K562 (cell line): ENCODE measurements around the gene UCHL5. TPM values are rescaled to one million over a fixed set of nuclear protein-coding genes. Genes with fewer than 3 reads are reported as not detected.

Experiments used
- CUX1 ChIP-seq: fragments of 200-800 bp; sonication (Bioruptor generic); IDR thresholded peaks from 2 replicates; pipeline ENCODE4 v1.6.1; 2016; ENCODE audit warnings: missing genetic modification characterization, missing compliant biosample characterization
- GATAD2A ChIP-seq: fragments of 450-650 bp; IDR thresholded peaks from 2 replicates; pipeline ENCODE4 v1.6.1; 2017
- HOXB6 ChIP-seq: fragments of 250-450 bp; sonication (Bioruptor Pico); IDR thresholded peaks from 2 replicates; pipeline ENCODE4 v1.5.1; 2022; ENCODE audit warnings: mild to moderate bottlenecking, borderline replicate concordance
- KDM1A ChIP-seq, 2 experiments: fragments of 450-650 bp; IDR thresholded peaks; 2 replicates each; pipeline ENCODE4 v1.6.1; 2016; ENCODE audit warnings: mild to moderate bottlenecking in 2 of 2
- MEIS2 ChIP-seq: fragments of 450-650 bp; IDR thresholded peaks from 2 replicates; pipeline ENCODE4 v1.6.1; 2014; ENCODE audit warnings: mild to moderate bottlenecking; ENCODE audit not compliant: partially characterized antibody
- REST ChIP-seq, 2 experiments: fragments of 450-650 bp; formaldehyde crosslinking in 1 of 2; IDR thresholded peaks; 2 replicates each; pipeline versions ENCODE4 v1.4.0 to v1.6.1; 2014 to 2020; ENCODE audit warnings: mild to moderate bottlenecking in 2 of 2, borderline replicate concordance in 1 of 2, low read depth in 1 of 2
- SMAD3 ChIP-seq: fragments of 450-650 bp; formaldehyde crosslinking; conservative IDR thresholded peaks from 2 replicates; pipeline ENCODE4 v1.4.0; 2020; ENCODE audit warnings: mild to moderate bottlenecking
- TBL1XR1 ChIP-seq, 2 experiments: IDR thresholded peaks; 2 replicates each; pipeline ENCODE4 v1.6.1; 2012; ENCODE audit warnings: improper control_type of control experiment in 2 of 2, low read length in 2 of 2, mild to moderate bottlenecking in 1 of 2
- ZNF586 ChIP-seq: fragments of 450-650 bp; formaldehyde crosslinking; conservative IDR thresholded peaks from 2 replicates; pipeline ENCODE4 v1.4.0; 2020; ENCODE audit warnings: mild to moderate bottlenecking, moderate library complexity
- ZNF785 ChIP-seq: fragments of 250-450 bp; sonication (Bioruptor Pico); IDR thresholded peaks from 2 replicates; pipeline ENCODE4 v1.4.0; 2020; ENCODE audit warnings: mild to moderate bottlenecking
- polyA plus RNA-seq, 8 experiments: library from polyadenylated mRNA; depleted of rRNA in 4 of 8; stranded (reverse) in 5 of 8; unstranded in 3 of 8; fragments of >200 nt; fragmentation: Nextera tagmentation in 2 of 8; fragmentation: Illumina TruSeq in 1 of 8; extraction: Ambion mirVana in 2 of 8; extraction: Trizol in 1 of 8; gene quantifications; 2 replicates each; pipeline versions ENCODE4 v1.2.1 to v1.2.3, GENCODE V29; 2011 to 2014; ENCODE audit warnings: inconsistent platforms in 1 of 8, missing spikeins in 1 of 8
- total RNA-seq, 7 experiments: library from RNA; depleted of rRNA in 6 of 7; stranded (reverse); fragments of >200 nt in 6 of 7; fragmentation: Illumina TruSeq in 2 of 7; extraction: Trizol in 2 of 7; gene quantifications; 2 replicates each; pipeline versions ENCODE4 v1.2.1 to v1.2.3, GENCODE V29; 2011 to 2021; ENCODE audit warnings: low replicate concordance in 1 of 7

UCHL5 gene
- total and polyA plus RNA-seq, 9 of the 15 experiments (the other 6 are each of a cell fraction or from before 2014, with no cell fraction given) = 61.0 to 206 (median 122) TPM

- TF ChIP-seq CUX1 (CRISPR knock-in tag) (no peak; the same call in 1 of the 2 replicates), MEIS2 (no peak), KDM1A (IDR thresholded peaks at IDR 0.05) (no peak), ZNF586 (CRISPR knock-in tag) (0 out of 2 replicates have a peak, but pooled peaks have one; percentile 60), HOXB6 (CRISPR knock-in tag) (0 out of 2 replicates have a peak, but pooled peaks have one; percentile 8), SMAD3 (CRISPR knock-in tag) (no peak), TBL1XR1 (IDR thresholded peaks at IDR 0.05; ENCODE audit: low read length in 2 of 2) (no peak), REST (IDR thresholded peaks at IDR 0.05; ENCODE audit: borderline replicate concordance) (no peak), REST (CRISPR knock-in tag; IDR thresholded peaks at IDR 0.05; ENCODE audit: low read depth) (peak; percentile 35; the same call in 1 of the 2 replicates), GATAD2A (no peak; the same call in none of the 2 replicates), ZNF785 (CRISPR knock-in tag) (no peak)
Observed at GRCh38 chr1:193058529-193059281, 455 bp downstream of the UCHL5 start (continued).
